ENCODE measurements around the gene SEMA3F. TPM values are rescaled to one million over a fixed set of nuclear protein-coding genes. Genes with fewer than 3 reads are reported as not detected.

Gene SEMA3F
- total and polyA plus RNA-seq, 8 donors, result 26.0 to 56.2 (median 46.7) TPM

- ATAC-seq, result peak; percentile 78
- Histone ChIP-seq H3K9me3 (no peaks in the 10 kb centered on the region), H3K4me3 (peak within 1 kb of the TSS; percentile 12 to 23), H3K27me3 (peaks cover 28 to 66% of the 10 kb centered on the region in 2 donors), H3K27ac (no peak within 1 kb of the TSS), H3K36me3 (no peaks in the 10 kb centered on the region), H3K4me1 (peaks cover 9 to 13% of the 10 kb centered on the region in 2 donors)
- DNase-seq, result peak in 1 of 4 donors; percentile 52
- TF ChIP-seq CTCF (IDR thresholded peaks at IDR 0.05), result no peak
- intact Hi-C loops (cut with DNase I), result no loop called here
Observed at GRCh38 chr3:50204804-50205412, 49.8 kb downstream of the SEMA3F start, which contains the start of gene SLC38A3. Gene SLC38A3 (plus strand): TSS chr3:50205271. CDS start chr3:50214200, 8,929 bp downstream.

- intact Hi-C loops (cut with DNase I), result no loop called here
- ATAC-seq, result peak; percentile 60
- Histone ChIP-seq H3K4me3 (peak overlapping the region; percentile 12 to 23), H3K36me3 (no peaks in the 10 kb centered on the region), H3K9me3 (no peaks in the 10 kb centered on the region), H3K27ac (no peak overlapping the region), H3K4me1 (peaks cover 9 to 13% of the 10 kb centered on the region in 2 donors), H3K27me3 (peaks cover 28 to 64% of the 10 kb centered on the region in 2 donors)
- TF ChIP-seq CTCF (IDR thresholded peaks at IDR 0.05), result no peak
- DNase-seq, result peak in 2 of 4 donors; percentile 34 to 83
Observed at GRCh38 chr3:50205413-50206276, 50.5 kb downstream of the SEMA3F start.

- H3K4me1 ChIP-seq, result peaks cover 9 to 13% of the 10 kb centered on the region in 2 donors
- H3K9me3 ChIP-seq, result no peaks in the 10 kb centered on the region
- no peak for TF ChIP-seq CTCF (IDR thresholded peaks at IDR 0.05)
- ATAC-seq (no peak), DNase-seq (no peak)
- H3K36me3 ChIP-seq, result no peaks in the 10 kb centered on the region
- intact Hi-C loops (cut with DNase I), result no loop called here
- H3K27ac ChIP-seq, result no peak overlapping the region
- peaks cover 28 to 49% of the 10 kb centered on the region in 2 donors for H3K27me3 ChIP-seq
- H3K4me3 ChIP-seq, result no peak overlapping the region
Observed at GRCh38 chr3:50207359-50208042, 52.4 kb downstream of the SEMA3F start.

GRCh38 chr3:50208677-50209344 lies 53.7 kb downstream of the SEMA3F start:
- intact Hi-C loops (cut with DNase I), result no loop called here

More at GRCh38 chr3:50208677-50209344, 53.7 kb downstream of the SEMA3F start:
- DNase-seq (no peak), ATAC-seq (no peak)
- peaks cover 27 to 36% of the 10 kb centered on the region in 2 donors for H3K27me3 ChIP-seq
- H3K27ac ChIP-seq, result no peak overlapping the region
- no peaks in the 10 kb centered on the region for H3K36me3 ChIP-seq
- TF ChIP-seq CTCF (IDR thresholded peaks at IDR 0.05), result no peak
- H3K4me1 ChIP-seq, result peaks cover 9 to 13% of the 10 kb centered on the region in 2 donors
- no peak overlapping the region for H3K4me3 ChIP-seq
- no peaks in the 10 kb centered on the region for H3K9me3 ChIP-seq

All from left lung (tissue), 10 donors.